Astrocyte (in vitro differentiated cells and primary cell): Measurements from ENCODE around the gene KNDC1. TPM values are rescaled to one million over a fixed set of nuclear protein-coding genes. Genes with fewer than 3 reads are reported as not detected.
A peak's percentile ranks its signal among the peaks of the same experiment; 100 is the strongest.
"Not testable (repeated sequence)": the region's sequence is repeated elsewhere in the genome, so short reads cannot be mapped to it uniquely, and the experiment has no call there.

ENCODE experiments used
- DNase-seq: peaks from one replicate; pipeline ENCODE4 v3.0.0-alpha.2; 2010; ENCODE audit warnings: low read depth
- FAIRE-seq: peaks from 2 replicates; lab custom pipeline; 2011; peaks lifted over from hg19 to GRCh38; lab: Jason Lieb, UNC
- H2AFZ ChIP-seq: 2 replicates; pipeline ENCODE4 v1.6.0; 2012; ENCODE audit warnings: low read depth, low read length, inconsistent platforms
- H3K27ac ChIP-seq: 2 replicates; pipeline ENCODE4 v1.5.1; 2011; ENCODE audit warnings: low read depth, low read length, inconsistent platforms
- H3K27me3 ChIP-seq: 2 replicates; pipeline ENCODE4 v1.6.0; 2011; ENCODE audit warnings: low read length, inconsistent platforms; ENCODE audit not compliant: insufficient read depth
- H3K36me3 ChIP-seq: 2 replicates; pipeline ENCODE4 v1.5.1; 2011; ENCODE audit warnings: low read length, inconsistent platforms; ENCODE audit not compliant: insufficient read depth
- H3K4me1 ChIP-seq: 2 replicates; pipeline ENCODE4 v1.5.1; 2011; ENCODE audit warnings: low read length, inconsistent platforms; ENCODE audit not compliant: insufficient read depth
- H3K4me2 ChIP-seq: 2 replicates; pipeline ENCODE4 v1.6.0; 2012; ENCODE audit warnings: low read length, inconsistent platforms
- H3K4me3 ChIP-seq: 2 replicates; pipeline ENCODE4 v1.5.1; 2011; ENCODE audit warnings: low read depth, mild to moderate bottlenecking, low read length, inconsistent platforms; ENCODE audit not compliant: insufficient read depth
- H3K79me2 ChIP-seq: 2 replicates; pipeline ENCODE4 v1.6.0; 2012; ENCODE audit warnings: mild to moderate bottlenecking, low read length, inconsistent platforms; ENCODE audit not compliant: insufficient read depth
- H3K9ac ChIP-seq: 2 replicates; pipeline ENCODE4 v1.6.0; 2012; ENCODE audit warnings: mild to moderate bottlenecking, low read length, inconsistent platforms
- H3K9me3 ChIP-seq: 2 replicates; pipeline ENCODE4 v1.5.1; 2012; ENCODE audit warnings: low read depth, mild to moderate bottlenecking, low read length, inconsistent platforms; ENCODE audit not compliant: insufficient read depth
- H4K20me1 ChIP-seq: 2 replicates; pipeline ENCODE4 v1.6.0; 2012; ENCODE audit warnings: low read length, inconsistent platforms; ENCODE audit not compliant: insufficient read depth
- H3K27ac Mint-ChIP-seq: one replicate; pipeline ENCODE4 v1.8.0; 2021; ENCODE audit warnings: mild to moderate bottlenecking, mixed read lengths; ENCODE audit not compliant: unreplicated experiment
- H3K27me3 Mint-ChIP-seq: one replicate; pipeline ENCODE4 v1.8.0; 2021; ENCODE audit warnings: low read depth, mixed read lengths; ENCODE audit not compliant: unreplicated experiment
- H3K36me3 Mint-ChIP-seq: one replicate; pipeline ENCODE4 v1.8.0; 2021; ENCODE audit warnings: low read depth, mixed read lengths; ENCODE audit not compliant: unreplicated experiment
- H3K4me1 Mint-ChIP-seq: one replicate; pipeline ENCODE4 v1.8.0; 2021; ENCODE audit warnings: low read depth, mixed read lengths; ENCODE audit not compliant: unreplicated experiment
- H3K4me3 Mint-ChIP-seq: one replicate; pipeline ENCODE4 v1.8.0; 2021; ENCODE audit warnings: mild to moderate bottlenecking, moderate library complexity, mixed read lengths; ENCODE audit not compliant: unreplicated experiment
- H3K9me3 Mint-ChIP-seq: one replicate; pipeline ENCODE4 v1.8.0; 2021; ENCODE audit warnings: mild to moderate bottlenecking, mixed read lengths; ENCODE audit not compliant: unreplicated experiment
- CTCF ChIP-seq: IDR thresholded peaks from 2 replicates; pipeline ENCODE4 v1.5.1; 2011; ENCODE audit warnings: low read depth, mild to moderate bottlenecking, inconsistent platforms, low read length, moderate library complexity; ENCODE audit not compliant: insufficient read depth
- EZH2 ChIP-seq: IDR thresholded peaks from 2 replicates; pipeline ENCODE4 v1.6.1; 2012; ENCODE audit warnings: mild to moderate bottlenecking, low read length, inconsistent platforms; ENCODE audit not compliant: insufficient read depth
- total RNA-seq: library from RNA; stranded (reverse); gene quantifications from 2 replicates; pipeline ENCODE4 v1.2.1, GENCODE V29; 2021

KNDC1 gene
- total RNA-seq, 1 donor from 2014 or later = 2.6 TPM

GRCh38 chr10:133133471-133134231 is 26.4 kb upstream of the KNDC1 start:
- Mint-ChIP-seq H3K9me3 (peaks cover 2% of the 10 kb centered on the region), H3K4me3 (no peak overlapping the region), H3K27me3 (peaks cover 26% of the 10 kb centered on the region), H3K27ac (no peak overlapping the region), H3K4me1 (no peaks in the 10 kb centered on the region), H3K36me3 (no peaks in the 10 kb centered on the region)
- Histone ChIP-seq H3K36me3 (no peaks in the 10 kb centered on the region), H3K9me3 (no peaks in the 10 kb centered on the region), H3K4me1 (no peaks in the 10 kb centered on the region), H4K20me1 (no peaks in the 10 kb centered on the region), H3K27ac (no peak overlapping the region), H2AFZ (no peak overlapping the region), H3K4me3 (no peak overlapping the region), H3K79me2 (no peaks in the 10 kb centered on the region), H3K4me2 (no peak overlapping the region), H3K9ac (no peak overlapping the region), H3K27me3 (no peaks in the 10 kb centered on the region)
- FAIRE-seq (no peak), DNase-seq (no peak)
- TF ChIP-seq CTCF (no peak), EZH2 (no peak)

GRCh38 chr10:133134411-133135115 is 25.5 kb upstream of the KNDC1 start:
- Mint-ChIP-seq H3K27ac (peak overlapping the region; percentile 80), H3K36me3 (no peaks in the 10 kb centered on the region), H3K9me3 (peaks cover 2% of the 10 kb centered on the region), H3K4me1 (no peaks in the 10 kb centered on the region), H3K27me3 (peaks cover 26% of the 10 kb centered on the region), H3K4me3 (no peak overlapping the region)
- no peak for FAIRE-seq
- H3K27me3 ChIP-seq = no peaks in the 10 kb centered on the region
- DNase-seq = no peak
- H2AFZ ChIP-seq = no peak overlapping the region
- no peaks in the 10 kb centered on the region for H3K79me2 ChIP-seq
- no peak overlapping the region for H3K27ac ChIP-seq
- H3K4me3 ChIP-seq = no peak overlapping the region
- no peaks in the 10 kb centered on the region for H3K9me3 ChIP-seq
- no peaks in the 10 kb centered on the region for H3K36me3 ChIP-seq
- no peak for TF ChIP-seq CTCF
- no peak for TF ChIP-seq EZH2
- no peaks in the 10 kb centered on the region for H4K20me1 ChIP-seq
- H3K4me2 ChIP-seq = no peak overlapping the region
- no peaks in the 10 kb centered on the region for H3K4me1 ChIP-seq
- H3K9ac ChIP-seq = no peak overlapping the region

- Histone ChIP-seq H3K79me2 (no peaks in the 10 kb centered on the region), H3K27me3 (no peaks in the 10 kb centered on the region), H3K4me1 (no peaks in the 10 kb centered on the region), H2AFZ (no peak overlapping the region), H3K9me3 (no peaks in the 10 kb centered on the region), H3K4me2 (no peak overlapping the region), H3K9ac (no peak overlapping the region), H3K36me3 (no peaks in the 10 kb centered on the region), H4K20me1 (no peaks in the 10 kb centered on the region), H3K4me3 (no peak overlapping the region), H3K27ac (no peak overlapping the region)
- no peak overlapping the region for H3K4me3 Mint-ChIP-seq
- DNase-seq (no peak), FAIRE-seq (no peak)
- no peaks in the 10 kb centered on the region for H3K36me3 Mint-ChIP-seq
- peaks cover 26% of the 10 kb centered on the region for H3K27me3 Mint-ChIP-seq
- no peak overlapping the region for H3K27ac Mint-ChIP-seq
- no peak for TF ChIP-seq EZH2
- no peak for TF ChIP-seq CTCF
- H3K4me1 Mint-ChIP-seq = no peaks in the 10 kb centered on the region
- H3K9me3 Mint-ChIP-seq = peaks cover 2% of the 10 kb centered on the region
Observed at GRCh38 chr10:133135116-133135465, 24.9 kb upstream of the KNDC1 start.

GRCh38 chr10:133137486-133138145 is 22.4 kb upstream of the KNDC1 start:
- H3K9me3 ChIP-seq, H4K20me1 ChIP-seq, H3K4me2 ChIP-seq, H3K27ac ChIP-seq, H3K36me3 ChIP-seq, H2AFZ ChIP-seq, H3K4me1 ChIP-seq, DNase-seq, H3K79me2 ChIP-seq, H3K4me3 ChIP-seq, H3K9ac ChIP-seq, H3K27ac Mint-ChIP-seq, H3K4me3 Mint-ChIP-seq, FAIRE-seq, H3K36me3 Mint-ChIP-seq, H3K4me1 Mint-ChIP-seq, H3K9me3 Mint-ChIP-seq, H3K27me3 ChIP-seq: not testable (repeated sequence)
- peaks cover 13% of the 10 kb centered on the region for H3K27me3 Mint-ChIP-seq
